ENCODE measurements around the gene TCP10L.
"Not testable (repeated sequence)": the region's sequence is repeated elsewhere in the genome, so short reads cannot be mapped to it uniquely, and the experiment has no call there.

TCP10L gene

GRCh38 chr21:32549440-32549839 lies 35.9 kb downstream of the TCP10L start:
- DNase-seq: no peak

GRCh38 chr21:32548978-32549377 lies 36.3 kb downstream of the TCP10L start:
- no peak for DNase-seq

GRCh38 chr21:32547018-32547417 lies 38.3 kb downstream of the TCP10L start:
- DNase-seq: no peak

GRCh38 chr21:32545948-32546441 lies 39.3 kb downstream of the TCP10L start:
- DNase-seq: no peak

GRCh38 chr21:32544697-32545096 lies 40.6 kb downstream of the TCP10L start:
- DNase-seq: no peak

- DNase-seq: no peak
These were observed 41.3 kb downstream of the TCP10L start for GRCh38 chr21:32543975-32544374.

GRCh38 chr21:32543056-32543455 lies 42.3 kb downstream of the TCP10L start:
- DNase-seq: not testable (repeated sequence)

- no peak for DNase-seq
These were observed 45.9 kb downstream of the TCP10L start for GRCh38 chr21:32539378-32539777.

GRCh38 chr21:32538147-32538792 lies 47.1 kb downstream of the TCP10L start:
- DNase-seq: no peak

GRCh38 chr21:32537569-32537881 lies 47.8 kb downstream of the TCP10L start:
- no peak for DNase-seq

- no peak for DNase-seq
These were observed 49.7 kb downstream of the TCP10L start for GRCh38 chr21:32535612-32536011.

GRCh38 chr21:32534113-32534512 lies 51.2 kb downstream of the TCP10L start:
- DNase-seq: no peak

GRCh38 chr21:32533611-32534010 lies 51.7 kb downstream of the TCP10L start:
- DNase-seq: no peak

- DNase-seq: no peak
These were observed 52.3 kb downstream of the TCP10L start for GRCh38 chr21:32533053-32533452.

- DNase-seq: no peak
These were observed 52.7 kb downstream of the TCP10L start for GRCh38 chr21:32532636-32533035.

- DNase-seq: not testable (repeated sequence)
These were observed 53.8 kb downstream of the TCP10L start for GRCh38 chr21:32531561-32531960.

GRCh38 chr21:32530809-32531208 lies 54.5 kb downstream of the TCP10L start:
- DNase-seq: not testable (repeated sequence)

- no peak for DNase-seq
These were observed 55.6 kb downstream of the TCP10L start for GRCh38 chr21:32529679-32530078.

- no peak for DNase-seq
These were observed 60.0 kb downstream of the TCP10L start for GRCh38 chr21:32525282-32525681.

GRCh38 chr21:32523988-32524719 lies 61.2 kb downstream of the TCP10L start:
- no peak for DNase-seq

Measured in suppressor macrophage treated with lipopolysaccharide for 1 hour (primary cell).